Activated naive CD4-positive, alpha-beta T cell treated with anti-CD3 and anti-CD28 coated beads for 36 hours (primary cell): ENCODE measurements around the gene RNU1-1. TPM values are rescaled to one million over a fixed set of nuclear protein-coding genes. Genes with fewer than 3 reads are reported as not detected.
"Not testable (repeated sequence)": the region's sequence is repeated elsewhere in the genome, so short reads cannot be mapped to it uniquely, and the experiment has no call there.

ENCODE experiments used
- CTCF ChIA-PET: fragments of 350-600 bp; sonication (Branson Sonifier 250); formaldehyde crosslinking; loops from one replicate; lab custom pipeline; 2021; ENCODE audit warnings: antibody characterized with exemption; lab: Charles Lee
- DNase-seq: peaks from one replicate; pipeline ENCODE4 v3.0.0-alpha.2; 2020
- H3K27ac Mint-ChIP-seq: one replicate; pipeline ENCODE4 v1.8.0; 2021; ENCODE audit warnings: mild to moderate bottlenecking, mixed read lengths
- H3K27me3 Mint-ChIP-seq: one replicate; pipeline ENCODE4 v1.8.0; 2021; ENCODE audit warnings: low read depth, mixed read lengths
- H3K36me3 Mint-ChIP-seq: one replicate; pipeline ENCODE4 v1.8.0; 2021; ENCODE audit warnings: low read depth, mixed read lengths
- H3K4me1 Mint-ChIP-seq: one replicate; pipeline ENCODE4 v1.8.0; 2021; ENCODE audit warnings: low read depth, mixed read lengths
- H3K4me3 Mint-ChIP-seq: one replicate; pipeline ENCODE4 v1.8.0; 2021; ENCODE audit warnings: mild to moderate bottlenecking, moderate library complexity, mixed read lengths
- H3K9me3 Mint-ChIP-seq: one replicate; pipeline ENCODE4 v1.8.0; 2021; ENCODE audit warnings: mixed read lengths
- intact Hi-C: fragments of 100-400 bp; cut with micrococcal nuclease; formaldehyde crosslinking; loops from one replicate; pipeline ENCODE4 v1.15.1; 2023
- total RNA-seq, 2 experiments: library from RNA; stranded (reverse); gene quantifications; one replicate each; pipeline ENCODE4 v1.2.3, GENCODE V29; 2021

RNU1-1 gene
- total RNA-seq, 2 experiments from 2014 or later = 1,341 to 1,386 TPM

GRCh38 chr1:16483639-16484500, 30.2 kb downstream of the RNU1-1 start:
- H3K4me1 Mint-ChIP-seq, H3K27ac Mint-ChIP-seq, intact Hi-C loops, DNase-seq, H3K27me3 Mint-ChIP-seq, CTCF ChIA-PET, H3K9me3 Mint-ChIP-seq, H3K4me3 Mint-ChIP-seq, H3K36me3 Mint-ChIP-seq: not testable (repeated sequence)

GRCh38 chr1:16483146-16483545, 30.9 kb downstream of the RNU1-1 start:
- H3K4me3 Mint-ChIP-seq, H3K27ac Mint-ChIP-seq, CTCF ChIA-PET, intact Hi-C loops, DNase-seq, H3K36me3 Mint-ChIP-seq, H3K9me3 Mint-ChIP-seq, H3K4me1 Mint-ChIP-seq, H3K27me3 Mint-ChIP-seq: not testable (repeated sequence)

- Mint-ChIP-seq H3K27ac (no peak overlapping the region), H3K27me3 (no peaks in the 10 kb centered on the region), H3K4me1 (peaks cover 6% of the 10 kb centered on the region), H3K4me3 (no peak overlapping the region), H3K36me3 (peaks cover 3% of the 10 kb centered on the region), H3K9me3 (no peaks in the 10 kb centered on the region)
- DNase-seq = no peak
- intact Hi-C loops = no loop called here
- CTCF ChIA-PET = interaction anchor here (0.6 kb wide), 1 partner anchor 38 kb away, joined by 3 read pairs; no protein-coding TSS in a partner anchor
Measured at GRCh38 chr1:16478091-16478490, 36.0 kb downstream of the RNU1-1 start.

GRCh38 chr1:16475771-16476770, 38.0 kb downstream of the RNU1-1 start:
- CTCF ChIA-PET, H3K4me1 Mint-ChIP-seq, intact Hi-C loops, DNase-seq, H3K27ac Mint-ChIP-seq, H3K4me3 Mint-ChIP-seq, H3K27me3 Mint-ChIP-seq, H3K9me3 Mint-ChIP-seq, H3K36me3 Mint-ChIP-seq: not testable (repeated sequence)

GRCh38 chr1:16474891-16475290, 39.2 kb downstream of the RNU1-1 start:
- H3K4me1 Mint-ChIP-seq, H3K9me3 Mint-ChIP-seq: not testable (repeated sequence)
- CTCF ChIA-PET = interaction anchor here (0.6 kb wide), 1 partner anchor 482 kb away, joined by 4 read pairs; no protein-coding TSS in a partner anchor

GRCh38 chr1:16474166-16474800, 39.8 kb downstream of the RNU1-1 start:
- CTCF ChIA-PET = interaction anchor here (0.6 kb wide), 1 partner anchor 482 kb away, joined by 4 read pairs; no protein-coding TSS in a partner anchor
- intact Hi-C loops = no loop called here
- Mint-ChIP-seq H3K9me3 (no peaks in the 10 kb centered on the region), H3K4me3 (no peak overlapping the region), H3K27ac (no peak overlapping the region), H3K36me3 (no peaks in the 10 kb centered on the region), H3K27me3 (no peaks in the 10 kb centered on the region), H3K4me1 (peaks cover 6% of the 10 kb centered on the region)
- DNase-seq = no peak

More at GRCh38 chr1:16474891-16475290, 39.2 kb downstream of the RNU1-1 start:
- H3K4me3 Mint-ChIP-seq, H3K27me3 Mint-ChIP-seq, H3K27ac Mint-ChIP-seq, DNase-seq, H3K36me3 Mint-ChIP-seq, intact Hi-C loops: not testable (repeated sequence)

GRCh38 chr1:16468558-16468957, 45.5 kb downstream of the RNU1-1 start:
- Mint-ChIP-seq H3K4me3 (no peak overlapping the region), H3K4me1 (peaks cover 4% of the 10 kb centered on the region), H3K9me3 (no peaks in the 10 kb centered on the region), H3K27me3 (no peaks in the 10 kb centered on the region), H3K36me3 (no peaks in the 10 kb centered on the region), H3K27ac (no peak overlapping the region)
- intact Hi-C loops = no loop called here
- DNase-seq = no peak
- CTCF ChIA-PET = interaction anchor here (0.6 kb wide), 1 partner anchor 694 kb away, joined by 3 read pairs; no protein-coding TSS in a partner anchor

GRCh38 chr1:16464917-16465625, 49.0 kb downstream of the RNU1-1 start:
- Mint-ChIP-seq H3K36me3 (peaks cover 7% of the 10 kb centered on the region), H3K27ac (no peak overlapping the region), H3K27me3 (no peaks in the 10 kb centered on the region), H3K4me3 (no peak overlapping the region), H3K9me3 (no peaks in the 10 kb centered on the region), H3K4me1 (peaks cover 2% of the 10 kb centered on the region)
- no peak for DNase-seq
- intact Hi-C loops = no loop called here
- CTCF ChIA-PET = no interaction called here

Other genes with a start within 250 kb of the RNU1-1 start
- gene FBXO42, start 161.8 kb downstream of the RNU1-1 start, total RNA-seq = 10 to 100 TPM in 1 of 2 experiments, 1 to 10 TPM in 1; 7.5 to 10.2 TPM
- gene SZRD1, start 147.0 kb downstream of the RNU1-1 start, total RNA-seq = 100 to 1,000 TPM; 169 to 179 TPM
- gene SPATA21, start 76.9 kb downstream of the RNU1-1 start, total RNA-seq = not detected
- 10 to 100 TPM; 53.3 to 53.4 TPM for gene NECAP2, start 73.6 kb downstream of the RNU1-1 start, total RNA-seq
- 1 to 10 TPM; 1.6 to 1.9 TPM for gene NBPF1, start 99.3 kb upstream of the RNU1-1 start, total RNA-seq
- 1,000 to 10,000 TPM; 1,341 to 1,386 TPM for gene RNU1-3, start 152.7 kb upstream of the RNU1-1 start, total RNA-seq
- gene RNU1-4, start 226.2 kb upstream of the RNU1-1 start, total RNA-seq = 1,000 to 10,000 TPM; 1,341 to 1,386 TPM